Stimulated activated CD8-positive, alpha-beta memory T cell treated with anti-CD3 and anti-CD28 coated beads, Interleukin-12 subunit alpha, Interleukin-12 subunit beta, amount 100 ng/mL, for 24 hours (primary cell): ENCODE measurements around the gene DENND1B.

ENCODE experiments used
- DNase-seq: peaks from one replicate; pipeline ENCODE4 v3.0.0-alpha.2; 2020; ENCODE audit errors: extremely low read depth

The DENND1B gene

DNA sequence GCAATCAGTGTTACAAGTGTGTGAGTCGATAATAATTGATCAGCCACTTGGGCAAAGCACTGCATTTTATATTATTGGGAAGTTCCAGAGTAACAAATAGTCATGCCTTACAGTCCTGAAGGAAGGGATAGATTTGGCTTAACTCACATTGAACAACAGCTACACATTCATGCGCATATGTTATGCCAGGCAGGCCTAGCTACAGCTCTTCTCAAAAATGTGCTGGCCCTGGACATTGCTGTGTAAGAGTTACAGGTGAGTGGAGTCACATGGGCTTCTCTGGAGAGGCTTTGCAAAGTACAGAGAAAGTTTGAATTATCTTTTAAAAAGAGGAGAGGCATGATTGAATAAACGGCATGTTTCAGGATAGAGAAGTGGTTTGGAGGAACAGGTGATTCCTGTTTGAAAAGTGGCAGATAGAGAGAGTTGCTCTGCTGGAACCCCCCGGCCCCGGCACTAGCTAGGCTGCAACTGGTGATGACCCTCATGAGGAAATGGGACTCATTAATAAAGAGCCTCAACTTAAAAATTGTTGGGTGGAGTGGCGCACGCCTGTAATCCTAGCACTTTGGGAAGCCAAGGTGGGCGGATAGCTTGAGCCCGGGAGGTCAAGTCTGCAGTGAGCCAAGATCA, 306.6 kb downstream of the DENND1B start:
- no peak for DNase-seq

GRCh38 chr1:197467881-197468280, 307.4 kb downstream of the DENND1B start:
- DNase-seq: no peak

- no peak for DNase-seq
These were observed 308.5 kb downstream of the DENND1B start for GRCh38 chr1:197466813-197467212.

- DNase-seq: no peak
These were observed 309.6 kb downstream of the DENND1B start for GRCh38 chr1:197465528-197466327.

GRCh38 chr1:197464044-197464443, 311.2 kb downstream of the DENND1B start:
- DNase-seq: no peak

GRCh38 chr1:197463142-197463541, 312.1 kb downstream of the DENND1B start:
- no peak for DNase-seq

DNA sequence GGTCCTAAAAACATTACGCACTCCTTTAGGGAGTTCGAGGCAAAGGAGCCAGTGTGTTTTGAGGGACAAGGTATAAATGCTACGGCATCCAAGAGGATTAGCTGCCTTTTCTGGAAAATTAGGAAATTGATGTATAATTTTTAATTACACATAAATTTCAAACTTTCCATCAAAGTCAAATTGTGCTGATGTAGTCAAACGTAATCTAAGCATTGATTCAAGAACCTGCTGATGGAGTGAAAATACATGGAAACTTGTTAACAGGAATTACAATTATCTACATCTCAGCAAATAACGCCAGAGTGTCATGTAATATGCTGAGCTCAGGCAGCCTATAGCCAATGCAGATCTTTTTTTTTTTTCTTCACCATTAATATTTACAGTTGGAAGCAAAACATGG, 312.7 kb downstream of the DENND1B start:
- no peak for DNase-seq
